WTC11 (cell line): Measurements from ENCODE around the gene ERCC5.

Experiments
- ESRRA ChIP-seq: sonication (generic); formaldehyde crosslinking; IDR thresholded peaks from 2 replicates; pipeline ENCODE4 v1.8.1; 2022; ENCODE audit warnings: mild to moderate bottlenecking, missing genetic modification reagents, borderline replicate concordance
- RORB ChIP-seq: fragments of 250-450 bp; sonication (Bioruptor Pico); IDR thresholded peaks from 2 replicates; pipeline ENCODE4 v1.9.0; 2021; ENCODE audit warnings: mild to moderate bottlenecking
- ZBTB43 ChIP-seq: sonication (generic); formaldehyde crosslinking; IDR thresholded peaks from 2 replicates; pipeline ENCODE4 v1.8.1; 2023; ENCODE audit warnings: mild to moderate bottlenecking, missing genetic modification reagents
- TF ChIP-seq, protein P1 (sequence below): sonication (generic); formaldehyde crosslinking; IDR thresholded peaks from 2 replicates; pipeline ENCODE4 v1.8.1; 2023; ENCODE audit warnings: mild to moderate bottlenecking, missing genetic modification reagents
- TF ChIP-seq, protein P2 (sequence below): sonication (generic); formaldehyde crosslinking; IDR thresholded peaks from 2 replicates; pipeline ENCODE4 v1.8.1; 2023; ENCODE audit warnings: mild to moderate bottlenecking, missing genetic modification reagents, moderate library complexity

DNA sequence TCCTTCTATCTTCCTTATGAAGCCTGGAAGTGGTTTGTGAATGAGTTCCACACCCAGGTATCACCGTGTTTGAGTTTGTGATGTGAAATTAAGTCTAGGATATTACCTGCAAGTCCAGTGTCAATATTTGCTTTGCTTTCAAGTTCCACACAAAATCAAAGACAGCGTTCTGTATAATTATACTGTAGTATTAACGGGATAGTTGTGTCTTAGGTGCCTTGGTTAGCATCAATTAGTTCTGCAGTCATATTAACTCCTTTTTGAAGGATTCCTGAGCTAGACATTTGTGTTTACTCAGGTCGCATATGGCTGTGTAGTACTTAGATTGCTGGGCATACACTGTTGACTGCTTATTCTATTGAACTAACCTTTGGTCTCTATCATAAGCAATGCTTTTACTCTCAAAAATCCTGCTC is 54.4 kb downstream of the ERCC5 start:
- TF ChIP-seq RORB (CRISPR knock-in tag), result no peak
- no peak for TF ChIP-seq ZBTB43 (CRISPR knock-in tag)
- TF ChIP-seq, protein P1, sequence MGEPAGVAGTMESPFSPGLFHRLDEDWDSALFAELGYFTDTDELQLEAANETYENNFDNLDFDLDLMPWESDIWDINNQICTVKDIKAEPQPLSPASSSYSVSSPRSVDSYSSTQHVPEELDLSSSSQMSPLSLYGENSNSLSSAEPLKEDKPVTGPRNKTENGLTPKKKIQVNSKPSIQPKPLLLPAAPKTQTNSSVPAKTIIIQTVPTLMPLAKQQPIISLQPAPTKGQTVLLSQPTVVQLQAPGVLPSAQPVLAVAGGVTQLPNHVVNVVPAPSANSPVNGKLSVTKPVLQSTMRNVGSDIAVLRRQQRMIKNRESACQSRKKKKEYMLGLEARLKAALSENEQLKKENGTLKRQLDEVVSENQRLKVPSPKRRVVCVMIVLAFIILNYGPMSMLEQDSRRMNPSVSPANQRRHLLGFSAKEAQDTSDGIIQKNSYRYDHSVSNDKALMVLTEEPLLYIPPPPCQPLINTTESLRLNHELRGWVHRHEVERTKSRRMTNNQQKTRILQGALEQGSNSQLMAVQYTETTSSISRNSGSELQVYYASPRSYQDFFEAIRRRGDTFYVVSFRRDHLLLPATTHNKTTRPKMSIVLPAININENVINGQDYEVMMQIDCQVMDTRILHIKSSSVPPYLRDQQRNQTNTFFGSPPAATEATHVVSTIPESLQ (CRISPR knock-in tag), result no peak
- TF ChIP-seq ESRRA (CRISPR knock-in tag), result no peak
- TF ChIP-seq, protein P2, sequence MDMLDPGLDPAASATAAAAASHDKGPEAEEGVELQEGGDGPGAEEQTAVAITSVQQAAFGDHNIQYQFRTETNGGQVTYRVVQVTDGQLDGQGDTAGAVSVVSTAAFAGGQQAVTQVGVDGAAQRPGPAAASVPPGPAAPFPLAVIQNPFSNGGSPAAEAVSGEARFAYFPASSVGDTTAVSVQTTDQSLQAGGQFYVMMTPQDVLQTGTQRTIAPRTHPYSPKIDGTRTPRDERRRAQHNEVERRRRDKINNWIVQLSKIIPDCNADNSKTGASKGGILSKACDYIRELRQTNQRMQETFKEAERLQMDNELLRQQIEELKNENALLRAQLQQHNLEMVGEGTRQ (CRISPR knock-in tag), result no peak
